ENCODE measurements around the gene CDH4. TPM values are rescaled to one million over a fixed set of nuclear protein-coding genes. Genes with fewer than 3 reads are reported as not detected.

CDH4 gene
- total RNA-seq, 2 donors from 2014 or later: 0.06 TPM; not detected in 1

- intact Hi-C loops (cut with DNase I, micrococcal nuclease): no loop called here
- ATAC-seq (no peak), DNase-seq (no peak)
Observed at GRCh38 chr20:61815176-61815575, 563.1 kb downstream of the CDH4 start.

GRCh38 chr20:61815678-61816077, 563.6 kb downstream of the CDH4 start:
- no peak for DNase-seq
- ATAC-seq: no peak
- intact Hi-C loops (cut with DNase I, micrococcal nuclease): no loop called here

- intact Hi-C loops (cut with DNase I, micrococcal nuclease): no loop called here
- no peak for DNase-seq
Observed at GRCh38 chr20:61816606-61817460, 564.8 kb downstream of the CDH4 start.

GRCh38 chr20:61817575-61817974, 565.5 kb downstream of the CDH4 start:
- intact Hi-C loops (cut with DNase I, micrococcal nuclease): no loop called here
- ATAC-seq (no peak), DNase-seq (no peak)

More at GRCh38 chr20:61816606-61817460, 564.8 kb downstream of the CDH4 start:
- ATAC-seq: no peak

GRCh38 chr20:61818746-61819573, 566.9 kb downstream of the CDH4 start:
- DNase-seq: no peak
- intact Hi-C loops (cut with DNase I, micrococcal nuclease): no loop called here
- ATAC-seq: no peak

GRCh38 chr20:61819574-61819846, 567.4 kb downstream of the CDH4 start:
- ATAC-seq (no peak), DNase-seq (no peak)
- intact Hi-C loops (cut with DNase I, micrococcal nuclease): no loop called here

GRCh38 chr20:61819921-61820825, 568.1 kb downstream of the CDH4 start:
- intact Hi-C loops (cut with DNase I, micrococcal nuclease): no loop called here
- ATAC-seq (no peak), DNase-seq (no peak)

GRCh38 chr20:61821735-61822134, 569.7 kb downstream of the CDH4 start:
- no peak for ATAC-seq
- no peak for DNase-seq
- intact Hi-C loops (cut with DNase I, micrococcal nuclease): no loop called here

- ATAC-seq (no peak), DNase-seq (no peak)
- intact Hi-C loops (cut with DNase I, micrococcal nuclease): no loop called here
Observed at GRCh38 chr20:61822396-61822795, 570.3 kb downstream of the CDH4 start.

- no peak for ATAC-seq
- intact Hi-C loops (cut with DNase I, micrococcal nuclease): no loop called here
- DNase-seq: no peak
Observed at GRCh38 chr20:61823242-61823641, 571.2 kb downstream of the CDH4 start.

- intact Hi-C loops (cut with DNase I, micrococcal nuclease): no loop called here
- DNase-seq (no peak), ATAC-seq (no peak)
Observed at GRCh38 chr20:61828891-61829290, 576.8 kb downstream of the CDH4 start.

GRCh38 chr20:61829526-61829925, 577.5 kb downstream of the CDH4 start:
- ATAC-seq: no peak
- intact Hi-C loops (cut with DNase I, micrococcal nuclease): no loop called here
- DNase-seq: no peak

GRCh38 chr20:61830241-61830930, 578.3 kb downstream of the CDH4 start:
- ATAC-seq (no peak), DNase-seq (no peak)
- intact Hi-C loops (cut with DNase I, micrococcal nuclease): no loop called here

- DNase-seq (no peak), ATAC-seq (no peak)
- intact Hi-C loops (cut with DNase I, micrococcal nuclease): no loop called here
Observed at GRCh38 chr20:61830991-61831390, 578.9 kb downstream of the CDH4 start.

GRCh38 chr20:61832181-61832580, 580.1 kb downstream of the CDH4 start:
- intact Hi-C loops (cut with DNase I, micrococcal nuclease): no loop called here
- DNase-seq (no peak), ATAC-seq (no peak)

- intact Hi-C loops (cut with DNase I, micrococcal nuclease): no loop called here
- no peak for ATAC-seq
Observed at GRCh38 chr20:61833807-61834610, 581.9 kb downstream of the CDH4 start.

GRCh38 chr20:61835301-61835700, 583.2 kb downstream of the CDH4 start:
- DNase-seq (no peak), ATAC-seq (no peak)
- intact Hi-C loops (cut with DNase I, micrococcal nuclease): no loop called here

More at GRCh38 chr20:61833807-61834610, 581.9 kb downstream of the CDH4 start:
- DNase-seq: no peak

GRCh38 chr20:61835791-61836350, 583.8 kb downstream of the CDH4 start:
- ATAC-seq (no peak), DNase-seq (no peak)

More at GRCh38 chr20:61835791-61836350, 583.8 kb downstream of the CDH4 start:
- intact Hi-C loops (cut with DNase I, micrococcal nuclease): no loop called here
